ENCODE measurements around the gene USP54. TPM values are rescaled to one million over a fixed set of nuclear protein-coding genes. Genes with fewer than 3 reads are reported as not detected.
"Not testable (repeated sequence)": the region's sequence is repeated elsewhere in the genome, so short reads cannot be mapped to it uniquely, and the experiment has no call there.

Gene USP54
- total RNA-seq, 4 donors from 2014 or later: 17.8 to 37.4 (median 32.7) TPM

DNA sequence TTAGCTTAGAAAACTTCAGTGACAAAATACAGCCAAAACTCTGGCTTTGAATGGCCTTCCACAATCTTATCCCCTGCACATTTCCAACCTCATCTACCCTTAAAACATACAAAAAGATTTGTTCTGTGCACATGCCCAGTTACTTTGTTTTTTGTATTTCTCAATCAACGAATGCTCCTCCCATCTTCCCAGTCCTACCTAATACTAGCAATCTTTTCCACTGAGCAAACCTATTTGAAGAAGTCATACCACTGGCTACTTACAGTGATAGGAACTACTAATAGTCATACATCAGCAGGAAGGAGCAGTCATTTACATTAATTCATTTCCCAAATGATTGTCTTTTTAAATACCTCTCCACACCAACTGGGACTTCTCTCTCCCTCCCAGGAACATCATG lies 2.5 kb downstream of the USP54 start:
- Histone ChIP-seq H3K27ac (peak overlapping the region in 3 of 4 donors; percentile 53 to 74 (median 63)), H3K27me3 (no peaks in the 10 kb centered on the region), H3K4me3 (no peak overlapping the region), H3K4me1 (peaks cover 0 to 66% (median 6%) of the 10 kb centered on the region in 3 donors), H3K36me3 (no peaks in the 10 kb centered on the region), H3K9me3 (no peaks in the 10 kb centered on the region)
- DNase-seq: no peak
- TF ChIP-seq POLR2A (IDR thresholded peaks at IDR 0.05) (no peak), CTCF (IDR thresholded peaks at IDR 0.05) (no peak)
- intact Hi-C loops (cut with DNase I): no loop called here
- 74 to 79% methylated on average over 1 of the region's 1 CpG for WGBS, 2 donors

- no peaks in the 10 kb centered on the region for H3K9me3 ChIP-seq
- H3K4me3 ChIP-seq: no peak overlapping the region
- peaks cover 0 to 54% (median 6%) of the 10 kb centered on the region in 3 donors for H3K4me1 ChIP-seq
- H3K27ac ChIP-seq: peak overlapping the region in 3 of 4 donors; percentile 37 to 65 (median 55)
- intact Hi-C loops (cut with DNase I): no loop called here
- TF ChIP-seq POLR2A (IDR thresholded peaks at IDR 0.05) (no peak), CTCF (IDR thresholded peaks at IDR 0.05) (no peak)
- WGBS, 2 donors: 9 to 14% methylated on average over 1 of the region's 1 CpG
- no peaks in the 10 kb centered on the region for H3K36me3 ChIP-seq
- H3K27me3 ChIP-seq: no peaks in the 10 kb centered on the region
- DNase-seq: no peak
These were observed 4.6 kb downstream of the USP54 start for GRCh38 chr10:73586583-73586984.

DNA sequence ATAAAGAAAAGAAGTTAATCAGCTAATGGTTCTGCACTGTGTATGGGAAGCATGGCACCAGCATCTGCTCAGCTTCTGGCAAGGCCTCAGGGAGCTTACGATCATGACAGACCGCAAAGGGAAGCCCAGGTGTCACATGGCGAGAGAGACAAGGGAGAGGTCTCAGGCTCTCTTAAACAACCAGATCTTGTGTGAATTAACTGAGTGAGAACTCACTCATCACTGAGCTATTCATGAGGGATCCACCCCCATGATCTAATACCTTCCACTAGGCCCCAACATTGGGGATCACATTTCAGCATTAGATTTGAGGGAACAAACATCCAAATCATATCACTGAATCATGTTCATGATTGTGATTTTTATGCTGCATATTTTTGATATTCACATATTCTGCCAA lies 5.8 kb downstream of the USP54 start:
- DNase-seq: no peak
- whole genome bisulfite sequencing, 2 donors: 74 to 92% methylated on average over 3 of the region's 3 CpGs
- no peaks in the 10 kb centered on the region for H3K36me3 ChIP-seq
- peaks cover 0 to 42% (median 6%) of the 10 kb centered on the region in 3 donors for H3K4me1 ChIP-seq
- H3K27me3 ChIP-seq: no peaks in the 10 kb centered on the region
- no peaks in the 10 kb centered on the region for H3K9me3 ChIP-seq
- peak overlapping the region in 2 of 4 donors; percentile 19 to 55 for H3K27ac ChIP-seq
- no peak overlapping the region for H3K4me3 ChIP-seq
- TF ChIP-seq POLR2A (IDR thresholded peaks at IDR 0.05) (no peak), CTCF (IDR thresholded peaks at IDR 0.05) (no peak)
- intact Hi-C loops (cut with DNase I): no loop called here

GRCh38 chr10:73584737-73585136 lies 6.4 kb downstream of the USP54 start:
- no peak overlapping the region for H3K4me3 ChIP-seq

GRCh38 chr10:73581918-73582317 lies 9.2 kb downstream of the USP54 start:
- no peak overlapping the region for H3K4me3 ChIP-seq
- 97 to 100% methylated on average over 2 of the region's 2 CpGs for WGBS, 2 donors
- no peaks in the 10 kb centered on the region for H3K9me3 ChIP-seq
- peaks cover 7 to 28% (median 9%) of the 10 kb centered on the region in 3 donors for H3K4me1 ChIP-seq
- no peak for DNase-seq
- H3K36me3 ChIP-seq: no peaks in the 10 kb centered on the region
- H3K27ac ChIP-seq: no peak overlapping the region
- intact Hi-C loops (cut with DNase I): no loop called here
- H3K27me3 ChIP-seq: no peaks in the 10 kb centered on the region
- TF ChIP-seq CTCF (IDR thresholded peaks at IDR 0.05): no peak
- no peak for TF ChIP-seq POLR2A (IDR thresholded peaks at IDR 0.05)

More at GRCh38 chr10:73584737-73585136, 6.4 kb downstream of the USP54 start:
- Histone ChIP-seq H3K9me3 (no peaks in the 10 kb centered on the region), H3K27ac (peak overlapping the region in 2 of 4 donors; percentile 19 to 55), H3K4me1 (peaks cover 0 to 36% (median 6%) of the 10 kb centered on the region in 3 donors), H3K27me3 (no peaks in the 10 kb centered on the region), H3K36me3 (no peaks in the 10 kb centered on the region)
- intact Hi-C loops (cut with DNase I): no loop called here
- TF ChIP-seq CTCF (IDR thresholded peaks at IDR 0.05) (no peak), POLR2A (IDR thresholded peaks at IDR 0.05) (no peak)
- DNase-seq: no peak
- WGBS, 2 donors: 88 to 96% methylated on average over 2 of the region's 2 CpGs

DNA sequence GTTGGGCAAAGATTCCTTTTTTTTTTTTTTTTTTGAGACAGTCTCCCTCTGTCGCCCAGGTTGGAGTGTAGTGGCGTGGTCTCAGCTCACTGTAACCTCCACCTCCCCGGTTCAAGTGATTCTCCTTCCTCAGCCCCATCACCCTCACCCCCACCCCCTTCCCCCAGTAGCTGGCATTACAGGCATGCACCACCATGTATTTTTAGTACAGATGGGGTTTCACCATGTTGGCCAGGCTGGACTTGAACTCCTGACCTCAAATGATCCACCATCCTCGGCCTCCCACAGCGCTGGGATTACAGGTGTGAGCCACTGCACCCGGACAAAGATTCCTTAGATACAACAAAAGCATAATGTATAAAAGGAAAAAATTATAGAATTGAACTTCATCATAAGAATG lies 12.2 kb downstream of the USP54 start:
- Histone ChIP-seq H3K27ac (peak overlapping the region in 2 of 4 donors; percentile 84 to 86), H3K4me1 (peaks cover 9 to 46% (median 16%) of the 10 kb centered on the region in 3 donors)
- WGBS, 2 donors: 87% methylated on average over 6 of the region's 6 CpGs
- H3K4me3 ChIP-seq; H3K27me3 ChIP-seq; intact Hi-C loops (cut with DNase I); DNase-seq; H3K9me3 ChIP-seq; H3K36me3 ChIP-seq: not testable (repeated sequence)

Measured in esophagus squamous epithelium (tissue), 5 donors.